ENCODE results near the gene GBX1.

Gene GBX1

GRCh38 chr7:151194188-151194587 is 26.7 kb upstream of the GBX1 start:
- TF ChIP-seq CTCF (IDR thresholded peaks at IDR 0.05; ENCODE audit: insufficient read depth, missing control alignments), result no peak
- DNase-seq (ENCODE audit: insufficient read length, low spot score) (no peak), FAIRE-seq (no peak)

- TF ChIP-seq CTCF (IDR thresholded peaks at IDR 0.05; ENCODE audit: insufficient read depth, missing control alignments), result no peak
- FAIRE-seq, result no peak
- no peak for DNase-seq (ENCODE audit: insufficient read length, low spot score)
These were observed 25.9 kb upstream of the GBX1 start for GRCh38 chr7:151193203-151193978.

GRCh38 chr7:151192002-151192539 is 24.6 kb upstream of the GBX1 start:
- FAIRE-seq (no peak), DNase-seq (ENCODE audit: insufficient read length, low spot score) (no peak)
- TF ChIP-seq CTCF (IDR thresholded peaks at IDR 0.05; ENCODE audit: insufficient read depth, missing control alignments), result no peak

- DNase-seq (ENCODE audit: insufficient read length, low spot score), result no peak
- no peak for FAIRE-seq
- TF ChIP-seq CTCF (IDR thresholded peaks at IDR 0.05; ENCODE audit: insufficient read depth, missing control alignments), result no peak
These were observed 24.1 kb upstream of the GBX1 start for GRCh38 chr7:151191544-151191943.

- FAIRE-seq (no peak), DNase-seq (ENCODE audit: insufficient read length, low spot score) (no peak)
- TF ChIP-seq CTCF (IDR thresholded peaks at IDR 0.05; ENCODE audit: insufficient read depth, missing control alignments), result no peak
These were observed 21.5 kb upstream of the GBX1 start for GRCh38 chr7:151189038-151189437.

- no peak for TF ChIP-seq CTCF (IDR thresholded peaks at IDR 0.05; ENCODE audit: insufficient read depth, missing control alignments)
- no peak for FAIRE-seq
- no peak for DNase-seq (ENCODE audit: insufficient read length, low spot score)
These were observed 20.7 kb upstream of the GBX1 start for GRCh38 chr7:151188252-151188542.

Measured in D721Med (cell line).